SK-N-MC (cell line): ENCODE measurements around the gene SMG6.

Source experiments
- EZH2 ChIP-seq: fragments of 200-600 bp; sonication (generic); IDR thresholded peaks from one replicate; pipeline ENCODE4 v1.6.1; 2017; ENCODE audit warnings: antibody characterized with exemption
- FOXP2 ChIP-seq: optimal IDR thresholded peaks from 2 replicates; pipeline ENCODE3; 2011; ENCODE audit warnings: mild to moderate bottlenecking, moderate library complexity; ENCODE audit not compliant: insufficient read depth; ENCODE audit errors: extremely low read length, control extremely low read depth
- POLR2AphosphoS5 ChIP-seq: IDR thresholded peaks from 2 replicates; pipeline ENCODE4 v1.6.1; 2012; ENCODE audit warnings: mild to moderate bottlenecking, low read depth, low read length, borderline replicate concordance

DNA sequence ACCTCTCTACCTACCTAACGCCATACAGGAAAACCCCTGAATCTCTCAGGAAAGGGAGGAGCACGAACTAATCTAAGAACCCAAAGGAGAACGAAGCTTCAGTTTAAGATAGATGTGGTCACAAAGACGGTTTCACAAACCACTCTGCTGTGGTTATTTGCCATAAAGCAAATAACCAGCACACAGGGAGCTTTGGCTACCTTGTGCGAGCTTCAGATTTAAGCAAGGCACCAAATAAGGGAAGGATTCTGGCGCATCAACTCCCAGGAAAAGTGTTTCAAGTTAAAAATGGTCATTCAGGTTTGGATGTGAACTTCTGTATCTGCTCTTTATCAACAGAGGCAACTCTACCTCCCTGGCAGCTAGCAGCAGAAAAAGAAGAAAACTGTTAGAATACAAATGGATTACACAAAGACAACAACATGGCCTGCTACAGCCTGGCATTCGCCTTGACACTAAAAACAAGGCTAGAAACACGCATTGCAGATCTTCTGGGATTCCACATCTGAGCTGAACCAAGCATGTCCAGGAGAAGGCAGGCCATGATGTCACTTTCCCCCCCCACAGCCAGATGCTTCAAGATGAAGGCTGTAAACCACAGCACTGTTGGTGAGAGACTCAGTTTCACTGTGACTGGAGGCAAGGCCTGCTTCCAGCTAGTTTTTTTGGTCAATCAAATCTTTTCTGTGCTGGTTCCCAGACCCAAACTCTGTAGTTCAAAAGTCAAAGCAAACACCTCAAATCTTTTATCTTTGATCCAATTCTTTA lies 43.6 kb downstream of the SMG6 start:
- no peak for TF ChIP-seq POLR2AphosphoS5
- no peak for TF ChIP-seq EZH2
- TF ChIP-seq FOXP2, result no peak
